HG03521 (cell line): ENCODE data around the gene SLC12A3.
A peak's percentile ranks its signal among the peaks of the same experiment; 100 is the strongest.

Source experiments
- ATAC-seq: cut with Tn5 transposase; IDR thresholded peaks from one replicate; pipeline ENCODE4 v1.9.1; 2021; ENCODE audit warnings: mild to moderate bottlenecking, moderate library complexity; ENCODE audit not compliant: unreplicated experiment

Gene SLC12A3

DNA sequence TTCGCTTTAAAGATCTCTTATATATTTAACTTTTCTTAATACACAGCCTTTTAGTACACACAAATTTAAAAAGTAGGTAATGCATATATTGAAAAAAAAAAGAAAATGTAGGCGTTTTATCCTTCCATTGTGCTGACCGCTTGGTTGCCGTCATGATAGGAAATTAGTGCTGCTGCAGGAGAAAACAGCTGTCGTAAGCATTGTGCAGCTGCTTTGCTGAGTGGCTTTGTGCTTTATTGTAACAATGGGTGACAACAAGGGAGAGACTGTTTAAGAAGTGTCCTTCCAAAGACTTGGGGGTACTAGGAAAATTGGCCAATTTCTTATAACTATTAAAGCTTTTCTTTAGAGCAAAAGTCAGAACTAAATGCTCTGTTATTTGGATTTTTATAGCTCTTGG, 71.9 kb downstream of the SLC12A3 start:
- ATAC-seq = no peak

DNA sequence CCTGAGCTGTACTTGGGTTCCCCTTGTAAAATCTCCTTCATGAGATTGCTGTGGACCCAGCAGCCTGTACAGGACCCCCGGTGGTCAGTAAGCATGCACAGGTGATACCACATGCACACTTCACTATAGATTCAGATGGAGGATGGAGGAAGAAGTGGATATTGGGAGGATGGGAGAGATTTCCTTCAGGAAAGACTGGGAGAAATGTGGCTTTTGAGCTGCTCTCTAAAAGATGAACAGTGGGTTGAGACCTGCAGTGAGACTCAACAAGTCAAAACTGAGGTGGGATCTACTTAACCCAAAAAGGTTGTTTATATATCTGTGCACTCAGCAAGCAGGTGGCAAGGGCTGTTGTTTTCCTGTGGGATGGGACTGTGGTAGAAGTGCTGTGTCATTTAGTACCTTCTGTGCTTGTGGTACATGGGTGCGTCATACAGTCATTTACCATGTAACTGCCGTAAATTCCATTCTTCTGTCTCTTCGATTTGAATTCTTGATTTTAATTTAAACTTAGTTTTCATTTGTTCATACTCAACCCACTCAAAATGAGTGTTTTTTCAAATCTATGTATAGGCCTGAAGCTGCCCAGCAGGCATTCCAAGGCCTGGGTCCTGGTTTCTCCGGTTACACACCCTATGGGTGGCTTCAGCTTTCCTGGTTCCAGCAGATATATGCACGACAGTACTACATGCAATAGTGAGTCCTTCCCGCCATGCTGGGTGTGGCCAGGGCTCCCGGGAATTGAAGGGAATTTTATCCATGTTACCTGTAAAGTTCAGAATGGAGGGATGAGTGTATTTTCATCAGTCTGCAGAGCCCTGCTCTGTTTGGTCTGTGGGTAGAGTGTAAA, 73.9 kb downstream of the SLC12A3 start:
- ATAC-seq = no peak

DNA sequence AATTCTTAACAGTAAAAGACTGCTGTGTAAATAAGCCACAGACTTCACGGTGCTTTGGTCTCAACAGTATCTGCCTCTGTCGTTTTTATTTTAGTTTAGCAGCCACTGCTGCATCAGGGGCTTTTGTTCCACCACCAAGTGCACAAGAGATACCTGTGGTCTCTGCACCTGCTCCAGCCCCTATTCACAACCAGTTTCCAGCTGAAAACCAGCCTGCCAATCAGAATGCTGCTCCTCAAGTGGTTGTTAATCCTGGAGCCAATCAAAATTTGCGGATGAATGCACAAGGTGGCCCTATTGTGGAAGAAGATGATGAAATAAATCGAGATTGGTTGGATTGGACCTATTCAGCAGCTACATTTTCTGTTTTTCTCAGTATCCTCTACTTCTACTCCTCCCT, 74.8 kb downstream of the SLC12A3 start:
- no peak for ATAC-seq

DNA sequence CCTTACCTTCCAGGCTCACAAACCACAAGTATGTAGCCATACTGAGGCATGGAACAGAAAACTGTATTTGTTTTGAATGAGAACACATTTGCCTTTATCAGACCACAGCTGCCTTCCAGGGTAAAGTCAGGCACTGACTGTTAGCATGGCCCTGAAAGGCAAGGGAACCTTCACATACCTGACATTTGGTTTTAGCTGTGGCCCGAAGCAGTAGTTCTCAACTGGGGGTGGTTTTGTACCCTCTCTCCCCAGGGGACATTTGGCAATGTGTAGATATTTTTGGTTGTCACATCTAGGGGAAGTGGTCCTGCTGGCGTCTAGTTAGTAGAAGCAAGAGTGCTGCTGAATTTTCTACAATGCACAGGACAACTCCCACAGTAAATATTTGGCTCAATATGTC, 76.1 kb downstream of the SLC12A3 start:
- no peak for ATAC-seq

DNA sequence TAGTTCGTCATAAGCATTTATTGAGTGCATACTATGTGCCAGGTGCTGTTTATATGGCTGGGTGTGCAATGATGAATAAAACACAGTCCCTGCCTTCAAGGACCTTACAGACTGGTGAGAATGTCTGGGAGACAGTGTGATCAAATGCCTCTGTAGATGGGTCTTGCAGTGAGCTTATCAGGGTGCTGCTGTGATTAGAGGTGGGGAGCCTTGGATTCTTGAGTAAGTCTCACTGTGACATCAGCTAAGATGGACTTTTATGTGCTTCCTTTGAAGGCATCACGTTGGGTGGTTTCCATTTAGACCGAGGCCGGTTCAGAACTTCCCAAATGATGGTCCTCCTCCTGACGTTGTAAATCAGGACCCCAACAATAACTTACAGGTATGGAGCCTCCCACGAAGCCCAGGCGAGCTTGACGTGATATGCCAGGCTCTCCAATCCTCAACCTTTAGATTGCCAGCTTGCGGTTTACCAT, 76.9 kb downstream of the SLC12A3 start:
- ATAC-seq = no peak

DNA sequence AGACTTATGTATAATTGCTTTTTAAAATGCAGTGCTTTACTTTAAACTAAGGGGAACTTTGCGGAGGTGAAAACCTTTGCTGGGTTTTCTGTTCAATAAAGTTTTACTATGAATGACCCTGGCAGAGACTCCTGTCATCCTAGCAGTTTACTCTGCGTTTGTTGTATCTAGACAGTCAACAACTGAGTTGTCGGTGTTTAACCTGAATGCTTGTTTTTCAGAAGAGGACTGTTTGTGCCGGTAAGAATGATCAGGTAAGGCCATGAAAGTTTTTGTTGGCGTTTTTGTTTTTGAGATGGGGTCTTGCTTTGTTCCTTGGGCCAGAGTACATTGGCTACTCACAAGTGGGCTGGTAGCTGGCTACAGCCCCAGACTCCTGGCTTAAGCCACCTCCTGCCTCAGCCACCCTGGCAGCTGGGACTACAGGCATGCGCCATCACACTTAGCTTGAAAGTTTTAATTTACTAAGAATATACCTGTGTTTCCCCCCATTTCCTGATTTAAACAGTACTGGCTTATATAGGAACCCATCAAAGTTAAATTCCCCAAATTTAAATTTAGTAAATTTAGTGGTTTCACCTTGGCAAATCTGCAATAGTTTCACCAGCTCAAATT, 78.9 kb downstream of the SLC12A3 start:
- ATAC-seq = no peak

DNA sequence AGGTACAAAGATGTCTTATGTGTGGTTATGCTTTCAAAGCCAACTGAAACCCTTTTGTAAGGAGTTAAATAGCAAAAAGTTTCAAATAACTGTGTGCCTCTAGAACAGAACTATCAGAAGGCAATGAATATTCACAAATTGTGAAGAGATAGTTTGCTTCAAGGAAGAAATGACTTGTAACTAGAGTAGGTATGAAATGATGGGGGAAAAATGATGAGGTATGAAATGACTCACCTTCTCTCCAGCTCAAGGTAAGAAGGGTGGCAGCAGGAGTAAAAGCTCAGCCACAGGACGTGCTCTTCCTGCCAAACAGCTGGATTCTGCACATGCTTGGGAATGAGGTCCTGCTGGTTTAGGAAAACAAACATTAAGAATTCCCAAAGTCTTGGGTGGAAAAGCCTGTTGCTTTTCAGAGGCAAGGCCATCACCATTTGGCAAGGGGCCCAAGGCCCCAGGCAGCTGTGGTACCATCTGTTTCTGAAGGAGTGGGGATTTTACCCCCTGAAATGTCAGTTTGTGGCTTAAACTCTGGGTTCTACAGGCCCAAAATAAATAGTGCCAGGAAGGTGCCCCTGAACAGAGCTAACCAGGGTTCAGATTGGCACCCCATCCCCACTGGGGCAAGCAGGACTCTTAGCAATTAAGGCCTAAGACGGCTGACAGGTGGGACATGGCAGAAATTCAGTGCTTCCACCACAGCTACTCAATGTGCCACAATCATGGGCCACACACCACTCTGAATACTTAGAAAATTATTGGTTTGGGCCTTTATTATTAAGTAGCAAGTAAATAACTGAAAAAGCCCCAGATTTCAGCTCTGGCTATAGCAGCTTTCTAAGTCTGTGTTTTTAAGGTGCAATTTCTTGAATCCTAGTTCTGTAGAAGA, 80.2 kb downstream of the SLC12A3 start:
- ATAC-seq = no peak

DNA sequence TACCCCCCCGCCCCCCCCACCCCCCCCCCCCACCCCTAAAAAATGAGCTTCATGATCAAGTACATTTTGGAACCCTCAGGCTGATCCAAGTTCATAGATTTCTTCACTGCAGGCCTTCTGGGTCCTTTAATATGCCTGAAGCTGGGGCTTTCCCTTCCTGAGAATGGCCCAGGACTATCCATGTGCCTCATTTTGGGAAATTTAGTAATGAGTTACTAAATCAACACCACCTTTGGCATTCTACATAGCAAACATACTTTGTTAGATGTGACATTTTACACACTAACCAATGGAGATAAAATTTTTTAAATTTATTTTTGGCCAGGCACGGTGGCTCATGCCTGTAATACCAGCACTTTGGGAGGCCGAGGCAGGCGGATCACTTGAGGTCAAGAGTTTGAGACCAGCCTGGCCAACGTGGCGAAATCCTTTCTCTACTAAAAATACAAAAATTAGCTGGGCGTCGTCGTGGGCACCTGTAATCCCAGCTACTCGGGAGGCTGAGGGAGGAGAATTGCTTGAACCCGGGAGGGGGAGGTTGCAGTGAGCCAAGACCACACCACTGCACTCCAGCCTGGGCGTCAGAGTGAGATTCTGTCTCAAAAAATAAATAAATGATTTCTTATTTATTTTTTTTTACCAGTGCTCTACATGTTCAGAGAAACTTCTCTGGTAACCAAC, 81.0 kb downstream of the SLC12A3 start:
- no peak for ATAC-seq

DNA sequence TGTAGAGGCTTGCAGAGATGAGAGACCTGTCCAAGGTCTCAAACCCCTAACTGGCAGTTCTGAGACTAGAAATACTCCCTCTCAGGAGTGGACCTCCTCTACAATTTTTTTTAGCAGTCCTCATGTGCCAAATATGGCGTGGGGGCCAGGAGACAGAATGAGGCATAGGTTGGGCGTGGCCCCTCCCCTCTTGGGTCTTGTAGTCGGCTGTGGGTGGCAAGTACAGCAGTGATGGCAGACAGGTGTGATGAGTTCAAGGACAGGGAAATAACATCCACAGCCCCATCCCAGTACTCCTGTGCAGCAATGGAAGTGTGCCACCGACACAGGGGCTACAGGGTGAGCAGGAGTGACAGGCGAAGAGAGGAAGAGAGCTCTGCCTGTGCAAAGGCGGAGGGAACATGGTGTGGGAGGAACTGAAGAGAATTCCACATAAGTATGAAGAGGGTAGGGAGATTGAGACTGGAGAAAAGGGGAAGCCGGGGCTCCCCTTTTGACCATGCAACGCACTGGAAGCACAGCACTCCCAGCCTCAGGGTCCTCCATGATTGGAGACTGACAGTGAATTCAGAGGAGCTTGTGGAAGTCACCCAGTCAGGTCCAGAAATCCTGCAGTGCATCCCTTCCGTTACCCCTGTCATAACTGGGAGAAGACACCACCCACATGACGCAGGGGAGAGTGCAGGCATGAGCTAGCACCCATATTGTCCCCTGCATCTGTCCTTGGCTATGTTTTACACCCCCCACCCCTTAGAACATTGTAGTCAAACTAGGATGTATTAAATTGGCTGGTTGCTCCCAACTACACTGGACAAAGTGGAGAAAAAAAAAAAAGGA, 82.0 kb downstream of the SLC12A3 start:
- no peak for ATAC-seq

DNA sequence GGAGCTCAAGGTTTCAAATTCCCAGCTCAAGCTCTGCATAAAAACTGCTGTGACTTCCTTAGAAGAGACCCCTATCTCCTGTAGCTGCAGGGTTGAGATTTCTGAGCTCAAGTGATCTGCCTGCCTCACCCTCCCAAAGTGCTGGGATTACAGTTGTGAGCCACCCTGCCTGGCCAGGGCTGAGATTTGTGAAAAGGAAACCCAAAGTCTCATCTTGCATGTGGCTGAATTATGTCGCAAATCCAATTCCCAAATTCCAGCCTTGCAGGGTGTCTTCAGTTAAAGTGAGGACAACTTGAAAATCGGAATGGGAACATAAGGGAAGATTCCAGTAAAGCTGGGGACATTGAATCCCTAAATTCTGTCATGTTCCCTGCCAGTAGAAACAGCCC, 82.6 kb downstream of the SLC12A3 start:
- ATAC-seq = no peak

DNA sequence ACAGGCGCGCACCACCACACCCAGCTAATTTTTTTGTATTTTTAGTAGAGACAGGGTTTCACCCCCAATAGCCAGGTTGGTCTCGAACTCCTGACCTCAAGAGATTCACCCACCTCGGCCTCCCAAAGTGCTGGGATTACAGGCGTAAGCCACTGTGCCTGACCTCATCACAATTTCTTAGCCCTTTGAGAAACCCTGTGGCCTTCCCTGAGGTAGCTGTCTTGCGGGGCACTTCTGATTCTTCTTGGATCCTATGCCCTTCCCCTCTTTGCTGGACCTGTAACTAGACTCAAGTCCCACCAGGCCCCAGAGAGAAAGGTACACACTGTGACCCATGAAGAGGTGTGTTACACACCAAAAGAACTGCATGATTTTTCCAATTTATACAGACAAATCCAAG, 83.2 kb downstream of the SLC12A3 start:
- no peak for ATAC-seq

DNA sequence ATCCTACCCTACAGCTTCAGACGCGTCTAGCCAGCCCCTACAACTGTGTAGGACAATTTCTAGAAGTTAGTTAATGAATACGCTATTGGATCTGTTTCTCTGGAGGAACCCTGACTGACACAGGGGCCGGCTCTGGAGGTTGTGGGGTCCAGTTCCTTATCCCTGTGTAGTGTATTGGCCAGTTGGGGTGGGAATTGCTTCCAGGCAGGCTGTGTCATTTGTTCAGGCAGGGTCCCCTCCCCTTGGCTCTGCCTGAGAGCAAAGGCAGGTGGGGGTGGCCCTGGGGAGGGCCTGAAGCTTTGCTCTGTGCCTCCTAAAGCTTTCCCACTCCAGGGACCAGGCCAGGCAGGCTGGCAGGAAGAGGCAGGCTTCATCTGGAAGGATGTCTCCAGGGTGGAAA, 85.0 kb downstream of the SLC12A3 start:
- no peak for ATAC-seq

DNA sequence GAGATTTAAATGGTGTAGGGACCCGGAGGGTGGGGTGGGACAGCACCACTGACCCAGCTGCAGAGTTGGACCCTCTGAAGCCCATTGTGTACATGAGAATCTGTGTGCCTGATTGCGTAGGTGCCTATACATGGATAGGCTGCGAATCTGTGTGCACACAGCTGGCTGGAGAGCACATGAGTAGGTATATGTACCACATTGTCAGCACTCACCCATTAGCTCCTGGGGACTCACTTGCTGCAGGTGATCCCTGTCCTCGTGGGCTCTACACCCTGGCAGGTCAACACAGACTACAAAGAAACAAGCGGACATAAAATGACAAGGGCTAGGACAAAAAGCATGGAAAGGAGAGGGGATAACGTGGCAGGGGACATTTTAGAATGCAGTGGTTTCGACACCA, 85.4 kb downstream of the SLC12A3 start:
- no peak for ATAC-seq

DNA sequence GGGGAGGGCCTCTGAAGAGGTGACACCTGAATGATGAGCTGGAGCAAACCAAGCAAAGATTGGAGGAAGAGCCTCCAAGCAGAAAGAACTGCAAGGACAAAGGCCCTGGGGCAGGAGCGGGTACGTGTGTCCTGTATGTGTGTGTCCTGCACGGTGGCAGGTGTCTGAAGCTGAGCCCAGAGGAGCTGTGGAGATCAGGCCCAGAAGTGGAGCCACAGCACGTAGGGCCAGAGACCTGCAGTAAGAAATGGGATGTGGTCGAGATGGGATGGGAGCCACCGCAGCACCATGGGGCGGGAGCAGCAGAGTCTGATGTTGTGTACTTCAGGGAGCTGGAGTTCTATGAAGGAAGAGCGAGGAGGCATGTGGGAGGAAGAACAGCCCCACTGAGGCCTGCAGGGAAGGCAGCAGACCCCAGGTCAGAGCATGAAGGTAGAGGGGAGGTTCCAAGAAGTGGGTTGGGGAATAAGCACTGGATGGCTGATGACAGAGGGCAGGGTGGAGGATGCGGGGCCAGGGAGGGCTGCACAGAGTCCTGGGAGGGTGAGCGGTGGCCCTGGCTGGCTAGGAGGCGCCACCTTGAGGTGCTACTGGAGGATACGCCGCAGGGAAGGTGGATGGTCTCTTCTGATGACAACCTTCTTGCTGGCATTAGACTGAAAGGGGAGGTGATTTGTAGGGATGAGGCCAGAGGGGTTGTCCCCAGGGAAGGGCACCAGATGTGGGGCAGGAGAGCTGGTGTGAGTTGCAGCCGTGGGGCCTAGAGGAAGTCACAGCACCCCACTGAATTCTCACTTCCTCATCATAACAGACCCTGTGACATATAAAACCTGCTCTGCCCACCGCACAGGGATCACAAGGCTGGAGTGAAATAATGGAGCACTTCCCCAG, 86.1 kb downstream of the SLC12A3 start:
- peak; percentile 38 for ATAC-seq

DNA sequence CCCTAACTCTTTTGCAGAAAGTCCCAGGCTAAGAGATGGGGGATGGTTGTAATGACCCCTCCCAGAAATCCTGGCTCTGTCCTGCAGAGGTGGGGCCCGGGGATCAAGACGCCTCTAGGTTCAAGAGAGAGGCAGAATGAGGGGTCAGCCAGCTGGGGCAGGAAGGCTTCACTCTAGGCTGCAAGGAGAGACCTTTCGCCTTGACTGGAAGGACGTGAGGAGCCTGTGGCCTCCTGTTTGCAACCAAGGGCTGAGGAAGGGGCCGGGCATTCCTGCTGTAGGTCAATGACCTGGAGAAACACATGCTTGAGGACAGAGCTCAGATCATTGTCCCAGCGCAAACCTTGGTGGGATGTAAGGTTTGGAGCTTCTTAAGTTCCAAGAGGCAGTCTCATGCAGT, 88.0 kb downstream of the SLC12A3 start:
- no peak for ATAC-seq

DNA sequence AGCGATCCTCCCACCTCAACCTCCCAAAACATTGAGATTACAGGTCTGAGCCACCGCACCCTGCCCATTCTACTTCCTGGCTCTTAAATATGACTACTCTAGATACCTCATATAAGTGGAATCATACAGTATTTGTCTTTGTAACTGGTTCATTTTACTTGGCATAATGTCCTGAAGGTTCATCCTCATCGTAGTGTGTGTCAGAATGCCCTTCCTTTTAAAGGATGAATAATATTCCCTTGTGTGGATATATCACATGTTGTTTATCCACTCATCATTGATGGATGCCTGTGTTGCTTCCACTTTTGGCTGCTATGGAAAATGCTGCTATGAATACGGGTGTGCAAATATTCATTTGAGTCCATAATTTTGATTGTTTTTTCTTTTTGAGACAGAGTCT, 91.1 kb downstream of the SLC12A3 start:
- no peak for ATAC-seq

DNA sequence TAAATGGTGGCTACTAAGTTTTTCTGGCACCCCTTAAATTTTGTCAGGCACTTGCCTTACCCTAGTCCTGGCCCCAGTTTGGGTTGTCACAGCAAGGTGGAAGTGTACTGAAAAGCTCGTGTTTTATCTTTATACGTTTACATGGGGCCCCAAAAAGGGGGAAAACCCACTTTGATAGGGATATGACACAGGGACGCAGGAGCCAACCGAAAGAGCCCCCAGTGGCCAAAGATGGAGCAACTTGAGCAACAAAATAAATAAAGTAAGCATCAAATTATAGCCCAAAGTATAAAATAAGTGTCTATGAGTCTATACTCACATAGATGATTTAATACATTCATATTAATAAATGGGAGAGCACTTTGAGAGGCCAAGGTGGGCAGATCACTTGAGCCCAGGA, 91.7 kb downstream of the SLC12A3 start:
- no peak for ATAC-seq

DNA sequence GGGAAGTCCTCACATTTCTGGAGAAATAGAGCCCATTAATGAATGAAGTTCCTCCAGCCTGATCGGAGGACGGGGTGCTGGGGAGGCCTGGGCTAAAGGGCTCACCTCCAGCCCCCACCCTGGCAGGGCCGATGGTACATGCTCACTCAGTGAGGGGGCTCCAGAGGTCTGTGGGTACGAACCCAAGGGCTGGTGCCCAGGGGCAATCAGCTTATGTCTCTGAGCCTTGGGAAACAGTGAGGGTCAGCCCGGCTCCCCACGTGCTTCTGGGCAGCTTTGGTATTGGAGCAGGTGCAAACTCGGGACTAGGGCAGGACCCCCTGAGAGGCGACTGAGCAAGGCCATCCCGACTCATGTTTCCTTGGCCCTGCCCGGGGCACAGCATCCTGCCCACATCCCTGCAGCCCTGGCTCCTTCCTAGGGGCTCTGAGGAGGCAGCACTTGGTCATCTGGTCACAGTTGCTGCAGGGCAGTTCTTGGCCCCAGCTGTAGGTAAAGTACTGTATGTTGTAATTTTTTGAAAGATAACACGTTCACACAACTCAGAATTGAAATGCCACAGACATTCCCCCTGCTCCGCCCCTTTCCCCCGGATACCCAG, 95.8 kb downstream of the SLC12A3 start:
- no peak for ATAC-seq

DNA sequence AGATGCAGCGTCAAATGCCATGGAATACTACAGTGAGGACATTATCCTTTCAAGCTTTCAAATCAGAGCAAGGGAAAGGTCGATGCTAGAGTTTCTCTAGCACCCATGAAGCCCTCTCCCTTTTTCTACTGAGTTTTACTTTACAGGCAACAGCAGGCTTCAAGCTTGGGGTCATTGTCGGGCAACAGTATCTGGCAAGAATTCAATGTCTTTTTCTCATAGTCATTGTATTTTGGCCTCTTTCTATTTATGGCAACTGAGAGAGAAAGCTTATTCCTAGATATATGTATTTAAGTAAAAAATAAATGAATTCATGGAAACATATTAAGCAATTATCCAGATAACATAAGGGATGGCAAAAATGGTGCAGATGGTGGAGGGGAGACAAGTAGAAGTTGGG, 96.4 kb downstream of the SLC12A3 start:
- no peak for ATAC-seq
